Activated T-helper 9 cell treated with anti-CD3 and anti-CD28 coated beads, Interleukin-2, amount 50 U/mL, for 16 hours (primary cell): Measurements from ENCODE around the gene ASB3.
"Not testable (repeated sequence)": the region's sequence is repeated elsewhere in the genome, so short reads cannot be mapped to it uniquely, and the experiment has no call there.

Source experiments
- DNase-seq: peaks from one replicate; pipeline ENCODE4 v3.0.0-alpha.2; 2020; ENCODE audit warnings: low read depth

The ASB3 gene, protein sequence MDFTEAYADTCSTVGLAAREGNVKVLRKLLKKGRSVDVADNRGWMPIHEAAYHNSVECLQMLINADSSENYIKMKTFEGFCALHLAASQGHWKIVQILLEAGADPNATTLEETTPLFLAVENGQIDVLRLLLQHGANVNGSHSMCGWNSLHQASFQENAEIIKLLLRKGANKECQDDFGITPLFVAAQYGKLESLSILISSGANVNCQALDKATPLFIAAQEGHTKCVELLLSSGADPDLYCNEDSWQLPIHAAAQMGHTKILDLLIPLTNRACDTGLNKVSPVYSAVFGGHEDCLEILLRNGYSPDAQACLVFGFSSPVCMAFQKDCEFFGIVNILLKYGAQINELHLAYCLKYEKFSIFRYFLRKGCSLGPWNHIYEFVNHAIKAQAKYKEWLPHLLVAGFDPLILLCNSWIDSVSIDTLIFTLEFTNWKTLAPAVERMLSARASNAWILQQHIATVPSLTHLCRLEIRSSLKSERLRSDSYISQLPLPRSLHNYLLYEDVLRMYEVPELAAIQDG

DNA sequence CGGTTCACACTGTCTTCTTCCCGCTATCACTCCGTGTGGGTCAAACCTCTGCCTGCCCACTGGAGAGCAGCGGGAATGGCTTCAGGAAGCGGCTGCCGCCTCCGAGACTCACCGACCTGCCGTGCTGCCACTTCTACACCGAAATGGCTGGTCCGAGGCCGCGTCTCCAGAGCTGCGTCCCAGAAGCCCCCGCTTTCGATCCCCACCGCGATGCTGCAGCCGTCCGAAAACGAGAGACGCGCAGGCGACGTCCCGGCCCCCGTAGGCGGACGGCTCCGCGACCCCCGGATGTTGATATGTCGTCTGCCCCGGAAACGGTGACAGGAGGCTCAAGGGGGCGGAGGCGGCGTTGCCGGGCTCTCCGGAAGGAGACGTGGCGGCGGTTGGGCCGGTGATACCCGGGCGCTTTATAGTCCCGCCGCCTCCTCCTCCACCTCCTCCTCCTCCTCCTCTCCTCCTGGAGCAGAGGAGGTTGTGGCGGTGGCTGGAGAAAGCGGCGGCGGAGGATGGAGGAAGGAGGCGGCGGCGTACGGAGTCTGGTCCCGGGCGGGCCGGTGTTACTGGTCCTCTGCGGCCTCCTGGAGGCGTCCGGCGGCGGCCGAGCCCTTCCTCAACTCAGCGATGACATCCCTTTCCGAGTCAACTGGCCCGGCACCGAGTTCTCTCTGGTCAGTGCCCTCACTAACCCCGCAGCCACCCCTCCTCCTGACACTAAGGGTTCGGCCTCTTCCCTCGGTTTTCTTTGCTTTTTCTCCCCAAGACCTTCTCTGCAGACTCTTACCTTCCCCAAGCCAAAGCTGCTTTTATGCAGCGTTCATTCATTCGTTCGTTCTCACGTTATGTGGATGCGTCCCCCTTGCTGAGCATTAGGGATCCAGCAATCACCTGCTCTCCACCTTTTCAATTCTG is at the start of gene ASB3, which contains the start of gene ERLEC1:
Gene ASB3 (minus strand): TSS at position 249 of the 909 bp plus-strand sequence. CDS start 21,381 bp downstream, outside the sequence.
Gene ERLEC1 (plus strand): TSS at position 340 of the 909 bp plus-strand sequence. CDS start 167 bp downstream, at position 507.
- peak; percentile 77 for DNase-seq

- DNase-seq, result not testable (repeated sequence)
Measured at GRCh38 chr2:53829980-53830290, 43.2 kb upstream of the ASB3 start.

DNA sequence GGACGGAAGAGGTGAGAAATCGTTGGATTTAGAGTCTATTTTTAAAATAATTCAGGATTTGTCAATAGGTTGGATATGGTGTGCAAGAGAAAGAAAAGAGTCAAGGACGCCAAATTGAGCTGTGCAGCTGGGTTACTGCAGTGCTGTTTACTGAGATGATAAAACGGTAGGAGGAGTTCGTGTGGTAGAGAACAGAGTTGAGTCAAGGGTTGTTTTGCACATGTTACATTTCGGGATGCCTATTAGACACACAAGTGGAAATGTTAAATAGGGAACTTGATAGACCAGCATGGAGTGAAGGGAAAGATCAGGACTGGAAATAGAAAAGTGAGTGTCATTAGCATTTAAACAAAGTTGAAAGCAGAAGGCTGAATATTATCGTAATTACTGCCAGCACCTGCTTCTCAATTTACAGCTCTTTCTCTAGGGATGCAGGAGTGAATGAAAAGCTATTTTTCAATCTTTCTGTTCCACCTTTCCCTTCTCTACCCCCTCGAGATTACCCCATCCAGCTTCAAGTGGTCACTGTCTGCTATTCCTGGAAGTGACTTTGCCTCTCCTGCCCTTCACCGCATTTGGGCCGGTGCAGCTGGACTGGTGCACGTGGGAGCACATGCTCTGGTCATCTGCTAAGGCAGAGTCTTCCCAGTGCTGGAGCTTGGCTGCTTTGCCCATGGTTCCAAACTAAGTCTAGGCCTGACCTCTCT is 42.7 kb upstream of the ASB3 start:
- DNase-seq, result no peak

DNA sequence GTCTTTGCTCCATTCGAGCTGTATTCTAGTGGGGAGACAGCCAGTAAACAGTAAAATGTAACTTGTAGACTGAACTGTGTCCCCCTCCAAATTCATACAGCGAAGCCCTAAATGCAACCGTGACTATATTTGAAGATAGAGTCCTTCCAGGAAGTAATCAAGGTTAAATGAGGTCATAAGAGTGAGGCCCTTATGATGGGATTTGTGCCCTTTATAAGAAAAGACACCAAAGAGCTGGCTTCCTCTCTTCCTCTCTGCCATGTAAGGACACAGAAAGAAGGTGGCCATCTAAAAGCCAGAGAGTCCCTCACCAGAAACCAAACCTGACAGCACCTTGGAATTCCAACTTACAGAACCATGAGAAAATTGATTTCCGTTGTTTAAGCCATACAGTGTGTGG is 41.6 kb upstream of the ASB3 start:
- no peak for DNase-seq

DNA sequence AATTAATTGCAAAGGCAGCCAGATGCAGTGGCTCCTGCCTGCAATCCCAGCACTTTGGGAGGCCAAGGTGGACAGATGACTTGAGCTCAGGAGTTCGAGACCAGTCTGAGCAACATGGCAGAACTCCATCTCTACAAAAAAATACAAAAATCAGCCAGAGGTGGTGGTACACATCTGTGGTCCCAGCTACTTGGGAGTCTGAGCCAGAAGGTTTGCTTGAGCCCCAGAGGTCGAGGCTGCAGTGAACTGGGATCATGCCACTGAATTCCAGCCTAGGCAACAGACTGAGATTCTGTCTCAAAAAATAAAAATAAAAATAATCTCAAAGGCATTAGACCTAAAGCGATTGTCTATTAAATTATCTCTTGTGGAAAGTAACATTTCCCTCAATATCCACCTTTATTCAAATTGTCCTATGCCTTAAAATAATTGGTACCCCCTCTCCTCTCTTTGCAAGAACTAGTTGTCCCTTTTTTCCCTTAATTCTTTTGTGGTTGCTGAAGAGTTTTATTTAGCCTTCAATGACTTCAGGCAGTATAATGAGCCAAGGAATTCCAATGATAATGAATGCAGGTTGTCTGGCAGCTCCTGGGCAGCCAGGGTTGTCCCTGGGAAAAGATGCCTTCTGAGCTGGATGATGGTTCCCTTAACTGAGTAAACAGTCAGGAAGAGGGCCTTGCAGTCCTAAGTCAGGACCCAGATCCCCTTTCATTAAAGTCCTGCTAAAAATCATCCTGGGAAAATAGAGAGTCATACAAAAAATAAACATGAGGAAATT is 40.8 kb upstream of the ASB3 start:
- no peak for DNase-seq

DNA sequence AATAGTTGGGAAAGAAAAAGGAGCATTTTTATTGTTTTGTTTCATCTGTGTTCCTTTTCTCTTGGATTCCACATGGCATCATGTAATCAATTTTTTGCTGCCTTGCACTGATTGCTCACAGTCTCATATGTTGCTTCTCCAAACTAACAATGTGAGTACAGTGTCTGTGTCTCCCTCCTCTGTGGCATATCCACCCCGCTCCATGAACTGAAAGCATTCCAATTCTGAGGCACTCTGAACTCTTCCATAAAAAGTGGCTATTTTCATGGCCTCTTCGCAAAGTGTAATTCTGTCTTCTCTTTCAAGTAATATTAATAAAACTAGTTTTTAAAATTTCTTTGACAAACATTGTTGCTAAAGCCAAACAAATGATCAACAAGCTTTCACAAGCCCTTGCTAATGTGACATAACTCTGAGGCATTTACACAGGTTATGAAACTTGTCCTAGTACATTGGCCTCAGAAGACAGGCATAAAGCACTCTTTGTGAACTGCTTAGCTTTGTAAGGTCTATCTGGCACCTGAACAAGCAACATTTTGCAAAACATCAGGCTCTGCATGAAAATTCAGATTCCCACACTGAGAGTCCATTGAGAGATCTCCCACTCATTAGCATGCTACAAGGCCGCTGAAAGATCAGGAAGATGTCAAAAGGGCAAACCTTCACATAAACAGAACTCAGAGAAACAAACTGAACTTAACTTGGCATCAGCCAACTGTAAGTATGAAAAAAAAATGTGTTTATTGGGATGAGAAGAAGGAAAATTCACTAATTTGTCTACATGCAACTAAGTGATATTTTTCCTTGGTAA is 40.0 kb upstream of the ASB3 start:
- DNase-seq, result no peak

DNA sequence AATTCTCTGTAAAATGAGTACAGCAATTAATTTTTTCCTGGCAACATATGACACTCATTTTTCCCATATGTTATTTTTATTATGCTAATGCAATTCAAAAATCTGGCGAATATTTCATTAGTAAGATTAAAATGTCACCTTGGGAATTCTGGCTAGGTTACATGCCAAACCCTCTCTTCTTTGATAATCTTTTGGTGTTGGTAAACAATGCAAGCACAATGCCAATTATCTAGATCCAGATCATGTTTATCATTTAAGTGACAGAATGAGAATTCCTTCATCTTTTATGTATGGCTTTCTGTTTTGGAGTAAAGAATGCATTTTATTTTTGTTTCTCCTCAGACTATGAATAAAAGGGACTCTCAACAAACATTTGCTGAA is 39.3 kb upstream of the ASB3 start:
- DNase-seq, result no peak

DNA sequence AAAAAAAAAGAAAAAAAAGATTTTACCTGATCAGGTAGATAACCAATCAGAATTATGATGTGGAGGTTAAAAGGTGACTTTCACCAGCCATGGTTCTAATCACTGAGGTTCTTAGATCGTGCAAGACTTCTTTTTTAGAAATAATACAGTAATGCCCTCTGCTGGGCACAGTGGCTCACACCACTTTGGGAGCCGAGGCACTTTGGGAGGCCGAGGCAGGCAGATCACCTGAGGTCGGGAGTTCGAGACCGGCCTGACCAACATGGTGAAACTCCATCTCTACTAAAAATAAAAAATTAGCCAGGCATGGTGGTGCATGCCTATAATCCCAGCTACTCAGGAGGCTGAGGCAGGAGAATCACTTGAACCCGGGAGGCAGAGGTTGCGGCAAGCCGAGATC is 36.9 kb upstream of the ASB3 start:
- not testable (repeated sequence) for DNase-seq

DNA sequence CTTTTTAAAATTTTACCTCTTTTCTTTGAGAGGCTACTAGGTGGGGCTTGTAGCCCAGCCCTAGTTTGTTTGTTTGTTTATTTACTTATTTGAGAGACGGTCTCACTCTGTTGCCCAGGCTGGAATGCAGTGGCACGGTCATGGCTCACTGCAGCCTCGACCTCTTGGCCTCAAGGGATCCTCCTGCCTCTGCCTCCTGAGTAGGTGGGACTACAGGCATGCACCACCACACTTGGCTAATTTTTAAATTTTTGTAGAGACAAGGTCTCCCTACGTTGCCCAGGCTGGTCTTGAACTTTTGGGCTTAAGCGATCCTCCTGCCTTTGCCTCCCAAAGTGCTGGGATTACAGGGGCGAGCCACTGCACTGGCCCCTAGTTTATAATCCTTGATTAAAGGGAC is 35.1 kb upstream of the ASB3 start:
- DNase-seq, result no peak

GRCh38 chr2:53820711-53821110 is 34.0 kb upstream of the ASB3 start:
- no peak for DNase-seq

- no peak for DNase-seq
Measured at GRCh38 chr2:53820048-53820447, 33.3 kb upstream of the ASB3 start.

DNA sequence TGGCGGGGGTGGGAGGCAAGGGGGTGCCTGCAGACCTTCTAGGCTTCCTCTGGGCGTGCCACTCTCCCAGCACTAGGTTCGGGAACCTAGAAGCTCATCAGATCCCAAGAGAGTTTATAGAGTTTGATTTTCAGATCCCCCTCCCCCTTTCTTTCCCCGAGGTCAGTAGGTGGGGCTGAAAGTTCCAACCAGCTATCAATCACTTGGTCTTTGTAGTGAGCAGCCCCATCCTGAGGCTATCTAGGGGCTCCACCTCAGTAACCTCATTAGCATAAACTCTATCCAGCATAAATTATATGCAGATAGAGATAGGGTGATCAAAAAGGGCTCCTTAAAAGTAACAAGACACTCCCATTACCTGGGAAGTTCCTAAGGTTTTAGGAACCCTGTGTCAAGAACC is 32.9 kb upstream of the ASB3 start:
- no peak for DNase-seq

DNA sequence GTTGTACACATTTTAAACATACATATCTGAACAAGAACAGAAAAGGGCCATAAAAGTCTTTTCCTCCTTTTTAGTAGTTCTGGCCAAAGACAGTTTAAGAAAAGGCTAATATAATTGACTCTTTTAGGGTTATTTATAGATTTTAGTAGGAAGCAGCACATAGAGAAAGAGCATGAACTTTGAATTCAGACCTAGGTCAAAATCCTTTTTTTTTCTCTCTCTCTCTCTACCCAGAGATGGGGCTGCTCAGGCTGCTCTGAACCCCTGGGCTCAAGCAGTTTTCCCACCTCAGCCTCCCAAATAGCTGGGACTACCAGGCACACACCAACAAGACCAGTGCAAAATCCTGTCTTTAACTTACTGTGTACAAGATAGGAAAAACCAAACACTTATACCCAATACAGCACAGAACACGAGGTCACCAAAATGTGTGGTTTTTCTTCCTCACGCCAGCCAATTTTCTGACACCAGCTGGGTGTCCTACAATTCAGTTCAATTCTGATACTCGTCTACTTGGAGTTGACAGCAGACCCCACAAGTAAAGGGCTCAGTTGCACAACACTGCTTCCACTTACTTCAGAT is 32.2 kb upstream of the ASB3 start:
- no peak for DNase-seq

GRCh38 chr2:53813151-53813550 is 26.4 kb upstream of the ASB3 start:
- DNase-seq, result no peak

DNA sequence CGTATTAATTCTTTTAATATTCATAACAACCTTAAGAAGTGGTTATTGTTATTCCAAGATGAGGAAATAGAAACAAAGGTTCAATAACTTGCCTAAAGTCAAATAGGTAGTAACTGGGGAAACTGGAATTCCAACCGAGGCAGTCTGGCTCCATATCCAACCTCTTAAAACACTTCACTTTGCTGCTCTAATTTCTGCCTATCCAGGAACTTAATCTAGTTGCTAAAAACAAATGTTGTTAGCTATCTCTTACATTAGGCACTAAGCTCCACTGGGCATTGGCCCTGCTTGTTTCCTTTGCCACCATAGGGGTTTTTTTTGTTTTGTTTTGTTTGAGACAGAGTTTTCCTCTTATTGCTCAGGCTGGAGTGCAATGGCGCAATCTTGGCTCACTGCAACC is 24.8 kb upstream of the ASB3 start:
- no peak for DNase-seq

GRCh38 chr2:53802617-53803151 is 15.9 kb upstream of the ASB3 start:
- DNase-seq, result no peak

DNA sequence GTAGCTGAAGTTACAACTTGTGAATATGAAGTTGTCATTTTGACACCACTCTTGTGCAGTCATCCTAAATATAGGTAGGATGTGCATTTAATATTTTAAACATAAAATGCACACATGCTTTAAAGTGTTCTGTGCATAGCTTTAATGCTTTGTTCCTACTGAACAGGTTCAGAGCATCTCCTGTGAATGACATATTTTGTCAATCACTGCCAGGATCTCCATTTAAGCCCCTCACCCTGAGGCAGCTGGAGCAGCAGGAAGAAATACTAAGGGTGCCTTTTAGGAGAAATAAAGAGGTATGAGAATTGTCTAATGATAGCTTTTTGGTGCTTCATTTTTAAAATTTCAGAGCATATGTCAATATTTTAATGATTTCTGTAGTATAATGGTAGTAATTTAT is 14.8 kb upstream of the ASB3 start:
- DNase-seq, result no peak

DNA sequence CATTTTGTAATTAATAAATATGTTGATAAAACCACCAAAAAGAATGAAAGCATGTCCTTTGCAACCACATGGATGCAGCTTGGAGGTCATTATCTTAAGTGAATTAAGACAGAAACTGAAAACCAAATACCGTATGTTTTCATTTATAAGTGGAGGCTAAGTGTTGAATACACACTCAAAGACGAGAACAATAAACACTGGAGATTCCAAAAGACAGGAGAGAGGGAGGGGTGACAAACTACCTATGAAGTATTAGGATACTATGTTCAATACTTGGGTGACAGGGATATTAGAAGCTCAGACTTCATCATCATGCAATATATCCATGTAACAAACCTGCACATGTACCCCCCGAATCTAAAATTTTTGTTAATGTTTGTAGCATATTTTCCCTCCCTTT is 7.1 kb upstream of the ASB3 start:
- DNase-seq, result no peak

DNA sequence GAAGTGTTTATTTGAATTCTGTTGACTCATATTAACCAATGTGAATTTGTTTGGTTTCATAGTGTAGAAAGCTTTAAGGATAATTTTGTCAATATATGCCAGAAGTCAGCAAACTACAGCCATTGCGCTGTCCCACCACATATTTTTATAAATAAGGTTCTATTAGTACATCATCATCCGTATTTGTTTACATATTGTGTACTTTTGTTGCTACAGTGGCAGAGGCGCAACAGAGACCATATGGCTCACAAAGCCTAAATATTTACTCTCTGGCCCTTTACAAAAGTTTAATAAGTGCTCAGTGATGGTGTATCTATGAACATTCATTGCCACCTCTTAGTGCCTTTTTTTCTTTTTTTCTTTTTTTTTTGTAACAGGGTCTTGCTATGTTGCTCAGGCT is 6.5 kb upstream of the ASB3 start:
- no peak for DNase-seq
